DND-41 (cell line): ENCODE measurements around the gene ZNF536.

ENCODE experiments used
- CTCF ChIP-seq: IDR thresholded peaks from 2 replicates; pipeline ENCODE4 v1.5.1; 2012; ENCODE audit warnings: borderline replicate concordance, low read length, moderate library complexity, mild to moderate bottlenecking; ENCODE audit not compliant: poor library complexity, severe bottlenecking; ENCODE audit errors: extremely low read depth
- EZH2 ChIP-seq: IDR thresholded peaks from 3 replicates; pipeline ENCODE4 v1.6.1; 2012; ENCODE audit warnings: borderline replicate concordance, low read depth, mild to moderate bottlenecking, moderate library complexity, low read length, inconsistent platforms; ENCODE audit not compliant: severe bottlenecking

GRCh38 chr19:30459859-30460258, 87.7 kb downstream of the ZNF536 start:
- TF ChIP-seq CTCF (no peak), EZH2 (no peak)
